Activated CD4-positive, alpha-beta T cell treated with anti-CD3 and anti-CD28 coated beads, Interleukin-2, amount 10 ng/mL, durations not matched to agents 7 days and 5 days (primary cell): ENCODE results near the gene ASAP2. TPM values are rescaled to one million over a fixed set of nuclear protein-coding genes. Genes with fewer than 3 reads are reported as not detected.

Experiments used
- CTCF ChIA-PET: fragments of 350-600 bp; sonication (Branson Sonifier 250); formaldehyde crosslinking; loops from one replicate; lab custom pipeline; 2021; ENCODE audit warnings: antibody characterized with exemption; lab: Charles Lee
- POLR2A ChIA-PET: fragments of 350-600 bp; sonication (Branson Sonifier 250); formaldehyde crosslinking; loops from one replicate; lab custom pipeline; 2021; ENCODE audit warnings: antibody characterized with exemption; lab: Charles Lee
- DNase-seq: peaks from one replicate; pipeline ENCODE4 v3.0.0-alpha.2; 2020
- H3K27ac Mint-ChIP-seq: one replicate; pipeline ENCODE4 v1.8.0; 2021; ENCODE audit warnings: mild to moderate bottlenecking, moderate library complexity, mixed read lengths
- H3K27me3 Mint-ChIP-seq: one replicate; pipeline ENCODE4 v1.8.0; 2021; ENCODE audit warnings: mixed read lengths
- H3K36me3 Mint-ChIP-seq: one replicate; pipeline ENCODE4 v1.8.0; 2021; ENCODE audit warnings: low read depth, mixed read lengths
- H3K4me1 Mint-ChIP-seq: one replicate; pipeline ENCODE4 v1.8.0; 2021; ENCODE audit warnings: mixed read lengths
- H3K4me3 Mint-ChIP-seq: one replicate; pipeline ENCODE4 v1.8.0; 2021; ENCODE audit warnings: mild to moderate bottlenecking, moderate library complexity, mixed read lengths
- H3K9me3 Mint-ChIP-seq: one replicate; pipeline ENCODE4 v1.8.0; 2021; ENCODE audit warnings: mixed read lengths
- total RNA-seq, 2 experiments: library from RNA; stranded (reverse); gene quantifications; one replicate each; pipeline ENCODE4 v1.2.3, GENCODE V29; 2021

Gene ASAP2
- total RNA-seq, 2 experiments from 2014 or later: 0.17 to 0.25 TPM

- peaks cover 6% of the 10 kb centered on the region for H3K27me3 Mint-ChIP-seq
- H3K36me3 Mint-ChIP-seq: no peaks in the 10 kb centered on the region
- ChIA-PET POLR2A (no interaction called here), CTCF (no interaction called here)
- no peaks in the 10 kb centered on the region for H3K9me3 Mint-ChIP-seq
- no peak for DNase-seq
- no peak overlapping the region for H3K4me3 Mint-ChIP-seq
- no peak overlapping the region for H3K27ac Mint-ChIP-seq
- H3K4me1 Mint-ChIP-seq: no peaks in the 10 kb centered on the region
These were observed 36.7 kb downstream of the ASAP2 start for GRCh38 chr2:9243357-9243756.

DNA sequence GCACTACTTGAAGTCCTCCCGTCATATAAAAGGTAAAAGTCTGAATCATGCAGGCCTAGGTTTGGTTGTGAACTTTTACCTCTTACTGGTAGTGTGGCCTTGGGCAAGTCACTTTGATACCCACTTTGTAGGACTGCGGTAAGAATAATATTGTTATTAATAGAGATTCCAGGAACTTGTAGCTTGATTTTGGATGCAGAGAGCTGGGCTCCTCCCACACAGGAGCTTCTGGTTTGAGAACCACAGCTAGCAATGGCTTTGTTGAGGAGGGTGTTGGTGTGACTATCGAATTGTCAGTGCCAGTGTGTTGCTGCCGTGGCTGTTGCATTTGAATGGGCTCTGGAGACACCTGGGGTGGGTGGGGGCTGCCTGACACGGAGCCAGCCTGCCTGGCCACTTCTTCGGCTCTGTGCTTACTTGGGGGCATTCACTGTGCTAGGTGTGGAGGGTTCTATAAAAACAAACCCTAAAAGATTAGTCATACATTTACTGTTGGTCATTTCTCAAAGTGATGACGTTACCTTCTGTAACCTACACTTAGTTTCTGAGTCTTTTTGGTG lies 38.5 kb downstream of the ASAP2 start:
- Mint-ChIP-seq H3K9me3 (no peaks in the 10 kb centered on the region), H3K27ac (no peak overlapping the region), H3K27me3 (peaks cover 2% of the 10 kb centered on the region), H3K36me3 (no peaks in the 10 kb centered on the region), H3K4me3 (no peak overlapping the region), H3K4me1 (no peaks in the 10 kb centered on the region)
- CTCF ChIA-PET: interaction anchor here (0.6 kb wide), 2 partner anchors 11 to 119 kb away, joined by 3 read pairs; no protein-coding TSS in a partner anchor
- DNase-seq: no peak
- POLR2A ChIA-PET: no interaction called here

DNA sequence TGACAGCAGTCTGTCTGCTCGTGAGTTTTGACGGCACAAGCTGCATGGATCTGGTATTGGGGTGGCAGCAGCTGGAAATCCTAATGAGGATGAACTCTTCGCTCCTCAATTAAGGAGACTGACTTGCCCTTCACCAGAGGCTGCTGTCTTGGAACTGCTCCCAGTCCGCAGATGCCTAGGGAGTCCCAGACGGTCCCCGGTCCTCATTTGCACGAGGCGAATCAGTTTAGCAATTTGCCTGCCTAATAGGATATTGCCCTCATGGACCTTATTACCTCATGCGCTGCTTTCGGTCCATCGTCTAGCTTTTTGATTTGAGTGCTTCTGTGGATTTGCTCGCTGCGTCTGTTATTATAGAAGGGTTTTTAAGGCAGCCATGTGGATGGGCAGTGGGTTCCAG lies 40.6 kb downstream of the ASAP2 start:
- Mint-ChIP-seq H3K9me3 (no peaks in the 10 kb centered on the region), H3K4me1 (no peaks in the 10 kb centered on the region), H3K27me3 (peaks cover 2% of the 10 kb centered on the region), H3K36me3 (no peaks in the 10 kb centered on the region), H3K27ac (no peak overlapping the region), H3K4me3 (no peak overlapping the region)
- POLR2A ChIA-PET: no interaction called here
- CTCF ChIA-PET: no interaction called here
- DNase-seq: no peak

DNA sequence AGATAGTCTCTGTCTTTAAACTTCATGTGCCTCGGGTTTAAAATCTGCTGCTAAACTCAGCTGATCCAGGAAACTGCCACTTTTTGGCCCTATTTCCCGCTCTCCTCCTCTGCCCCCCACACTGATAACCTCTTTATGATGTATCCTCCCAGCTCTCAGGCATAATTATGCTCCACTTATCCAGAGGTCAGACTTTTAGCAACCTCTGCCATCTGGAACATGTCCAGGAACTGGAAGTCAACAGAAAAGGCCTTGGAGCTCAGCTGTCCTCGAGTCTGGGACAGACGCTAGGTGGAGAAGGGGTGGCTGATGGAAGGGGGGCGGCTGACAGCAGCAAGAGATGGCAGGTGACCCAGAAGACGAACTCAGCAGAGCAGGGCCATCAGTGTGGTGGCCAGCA lies 41.2 kb downstream of the ASAP2 start:
- Mint-ChIP-seq H3K27ac (no peak overlapping the region), H3K27me3 (peaks cover 2% of the 10 kb centered on the region), H3K9me3 (no peaks in the 10 kb centered on the region), H3K4me3 (no peak overlapping the region), H3K36me3 (no peaks in the 10 kb centered on the region), H3K4me1 (no peaks in the 10 kb centered on the region)
- ChIA-PET CTCF (interaction anchor here (0.8 kb wide), 1 partner anchor 13 kb away, joined by 3 read pairs; no protein-coding TSS in a partner anchor), POLR2A (no interaction called here)
- no peak for DNase-seq

DNA sequence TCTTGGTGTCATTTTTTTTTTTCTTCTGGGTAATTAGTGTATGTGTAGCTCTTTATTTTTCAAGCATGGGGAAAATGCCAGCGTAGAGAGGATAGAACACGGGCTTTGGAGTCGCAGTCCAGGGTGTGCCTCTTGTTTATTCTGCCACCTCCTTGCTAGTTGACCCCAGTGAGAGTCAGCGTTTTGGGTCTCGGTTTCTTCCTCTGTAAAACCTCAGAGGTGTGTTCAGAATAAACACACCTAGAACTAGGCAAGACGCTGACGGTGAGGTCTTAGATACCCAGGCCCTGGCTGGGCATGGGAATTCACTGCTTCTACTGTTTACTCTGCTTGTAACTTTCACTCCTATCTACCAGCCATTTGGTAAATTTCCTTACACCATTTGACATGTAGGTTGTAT lies 41.8 kb downstream of the ASAP2 start:
- CTCF ChIA-PET: interaction anchor here (0.8 kb wide), 1 partner anchor 13 kb away, joined by 3 read pairs; no protein-coding TSS in a partner anchor
- no peaks in the 10 kb centered on the region for H3K9me3 Mint-ChIP-seq

GRCh38 chr2:9249020-9249800 lies 42.6 kb downstream of the ASAP2 start:
- ChIA-PET POLR2A (no interaction called here), CTCF (interaction anchor here (0.6 kb wide), 2 partner anchors 267 to 344 kb away, joined by 3 read pairs; no protein-coding TSS in a partner anchor)
- no peaks in the 10 kb centered on the region for H3K9me3 Mint-ChIP-seq
- H3K4me3 Mint-ChIP-seq: no peak overlapping the region
- no peak overlapping the region for H3K27ac Mint-ChIP-seq
- no peaks in the 10 kb centered on the region for H3K36me3 Mint-ChIP-seq
- no peak for DNase-seq
- H3K4me1 Mint-ChIP-seq: no peaks in the 10 kb centered on the region
- H3K27me3 Mint-ChIP-seq: peaks cover 2% of the 10 kb centered on the region

More for the DNA sequence above, 41.8 kb downstream of the ASAP2 start:
- H3K27ac Mint-ChIP-seq: no peak overlapping the region
- H3K4me3 Mint-ChIP-seq: no peak overlapping the region
- peaks cover 2% of the 10 kb centered on the region for H3K27me3 Mint-ChIP-seq
- no peak for DNase-seq
- no peaks in the 10 kb centered on the region for H3K36me3 Mint-ChIP-seq
- H3K4me1 Mint-ChIP-seq: no peaks in the 10 kb centered on the region
- POLR2A ChIA-PET: no interaction called here

DNA sequence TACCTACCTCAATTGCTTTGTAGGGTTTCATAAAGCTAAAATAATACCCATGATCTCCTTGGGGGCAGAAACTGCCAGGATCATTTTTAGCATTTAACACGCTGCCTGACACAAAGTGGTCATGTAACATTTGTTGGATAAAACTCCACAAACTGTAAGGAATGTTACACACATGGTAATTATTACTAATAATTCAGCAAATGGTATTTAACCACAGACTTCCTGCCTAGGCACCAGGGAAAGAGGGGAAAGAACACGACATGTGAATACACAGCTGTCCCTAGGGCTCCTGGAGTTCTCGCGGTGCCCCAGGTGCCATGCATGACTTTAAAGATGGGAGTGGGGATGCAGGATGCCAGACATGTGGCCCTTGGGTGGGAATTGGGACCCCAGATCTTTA lies 43.5 kb downstream of the ASAP2 start:
- Mint-ChIP-seq H3K27me3 (peaks cover 2% of the 10 kb centered on the region), H3K4me1 (no peaks in the 10 kb centered on the region), H3K9me3 (no peaks in the 10 kb centered on the region), H3K36me3 (no peaks in the 10 kb centered on the region), H3K27ac (no peak overlapping the region), H3K4me3 (no peak overlapping the region)
- ChIA-PET POLR2A (no interaction called here), CTCF (interaction anchor here (0.5 to 0.6 kb wide), 2 partner anchors 16 to 343 kb away, joined by 3 read pairs; no protein-coding TSS in a partner anchor)
- no peak for DNase-seq

GRCh38 chr2:9250498-9251153 lies 44.0 kb downstream of the ASAP2 start:
- H3K27me3 Mint-ChIP-seq: peaks cover 4% of the 10 kb centered on the region
- POLR2A ChIA-PET: no interaction called here
- no peaks in the 10 kb centered on the region for H3K4me1 Mint-ChIP-seq
- DNase-seq: no peak
- H3K36me3 Mint-ChIP-seq: no peaks in the 10 kb centered on the region
- no peak overlapping the region for H3K27ac Mint-ChIP-seq
- CTCF ChIA-PET: interaction anchor here (0.5 kb wide), 1 partner anchor 17 kb away, joined by 3 read pairs; no protein-coding TSS in a partner anchor
- H3K9me3 Mint-ChIP-seq: no peaks in the 10 kb centered on the region
- no peak overlapping the region for H3K4me3 Mint-ChIP-seq

DNA sequence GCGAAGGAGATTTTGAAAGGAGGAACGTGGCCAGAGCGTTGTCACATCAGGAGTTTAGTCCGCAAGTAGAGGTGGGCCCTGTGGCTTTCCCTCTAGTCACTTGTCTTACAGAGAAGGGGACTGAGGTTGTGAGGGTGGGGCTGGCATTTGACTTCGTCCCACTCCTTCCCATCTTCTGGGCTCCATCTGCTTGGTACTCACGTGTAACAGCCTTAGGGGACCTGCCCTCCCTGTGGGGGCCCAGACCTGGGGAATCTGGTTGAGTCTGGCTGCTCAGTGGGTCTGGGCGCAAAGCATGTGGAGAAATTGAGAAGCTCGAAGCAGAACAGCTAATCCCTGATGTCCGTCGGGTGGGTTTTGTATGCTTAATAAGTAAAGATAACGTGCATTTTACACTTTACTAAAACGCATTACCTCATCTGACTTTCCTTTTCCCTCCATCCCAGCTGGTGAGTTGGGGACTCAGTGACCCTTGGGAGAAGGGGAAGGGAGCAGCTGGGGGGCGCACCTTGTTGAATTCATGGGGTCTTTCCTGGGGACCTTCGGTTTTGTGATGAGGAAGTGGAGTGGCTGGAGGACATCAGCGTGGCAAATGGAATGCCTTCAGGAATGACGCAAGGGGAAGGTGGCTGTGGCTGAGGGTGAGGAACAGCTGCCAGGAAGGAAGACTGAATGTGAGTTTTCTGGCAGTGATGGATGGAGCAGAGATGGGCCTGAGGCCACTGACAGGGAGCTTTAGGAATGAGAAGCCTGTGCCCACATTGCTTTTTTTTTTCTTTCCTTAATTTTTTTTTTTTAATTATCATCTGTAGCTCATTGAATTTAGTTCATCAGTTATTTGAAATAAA lies 44.8 kb downstream of the ASAP2 start:
- Mint-ChIP-seq H3K4me1 (no peaks in the 10 kb centered on the region), H3K36me3 (no peaks in the 10 kb centered on the region), H3K4me3 (no peak overlapping the region), H3K9me3 (no peaks in the 10 kb centered on the region), H3K27me3 (peaks cover 7% of the 10 kb centered on the region), H3K27ac (no peak overlapping the region)
- CTCF ChIA-PET: interaction anchor here (0.6 to 1.1 kb wide), 2 partner anchors 136 to 338 kb away, joined by 3 read pairs; no protein-coding TSS in a partner anchor
- no peak for DNase-seq
- POLR2A ChIA-PET: no interaction called here

- Mint-ChIP-seq H3K4me3 (no peak overlapping the region), H3K4me1 (no peaks in the 10 kb centered on the region), H3K27ac (no peak overlapping the region), H3K27me3 (peaks cover 7% of the 10 kb centered on the region), H3K9me3 (no peaks in the 10 kb centered on the region), H3K36me3 (no peaks in the 10 kb centered on the region)
- ChIA-PET POLR2A (no interaction called here), CTCF (interaction anchor here (0.6 to 1.1 kb wide), 2 partner anchors 135 to 338 kb away, joined by 3 read pairs; no protein-coding TSS in a partner anchor)
- no peak for DNase-seq
These were observed 45.4 kb downstream of the ASAP2 start for GRCh38 chr2:9252002-9252357.

DNA sequence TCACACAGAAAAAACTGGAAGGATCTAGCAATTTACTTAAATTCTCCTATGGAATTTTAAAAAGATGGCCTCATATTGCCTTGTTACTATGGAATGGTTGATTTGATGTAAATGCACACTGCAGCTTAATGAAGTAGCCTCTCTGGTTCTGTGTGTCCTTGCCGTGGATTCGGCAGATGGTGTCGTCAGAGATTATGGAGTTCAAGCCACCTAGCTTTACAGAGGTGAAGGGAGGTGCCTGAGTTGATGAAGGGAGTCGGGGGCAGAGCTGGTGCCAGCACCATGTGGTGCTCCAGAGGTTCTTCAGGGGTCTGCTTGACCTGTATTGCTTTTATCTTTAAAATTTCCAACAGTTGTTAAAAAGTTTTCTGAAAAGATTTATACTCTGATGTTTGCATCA lies 48.8 kb downstream of the ASAP2 start:
- no peak overlapping the region for H3K27ac Mint-ChIP-seq
- peaks cover 5% of the 10 kb centered on the region for H3K27me3 Mint-ChIP-seq
- ChIA-PET POLR2A (no interaction called here), CTCF (no interaction called here)
- DNase-seq: no peak
- no peak overlapping the region for H3K4me3 Mint-ChIP-seq
- no peaks in the 10 kb centered on the region for H3K36me3 Mint-ChIP-seq
- no peaks in the 10 kb centered on the region for H3K4me1 Mint-ChIP-seq
- H3K9me3 Mint-ChIP-seq: no peaks in the 10 kb centered on the region

DNA sequence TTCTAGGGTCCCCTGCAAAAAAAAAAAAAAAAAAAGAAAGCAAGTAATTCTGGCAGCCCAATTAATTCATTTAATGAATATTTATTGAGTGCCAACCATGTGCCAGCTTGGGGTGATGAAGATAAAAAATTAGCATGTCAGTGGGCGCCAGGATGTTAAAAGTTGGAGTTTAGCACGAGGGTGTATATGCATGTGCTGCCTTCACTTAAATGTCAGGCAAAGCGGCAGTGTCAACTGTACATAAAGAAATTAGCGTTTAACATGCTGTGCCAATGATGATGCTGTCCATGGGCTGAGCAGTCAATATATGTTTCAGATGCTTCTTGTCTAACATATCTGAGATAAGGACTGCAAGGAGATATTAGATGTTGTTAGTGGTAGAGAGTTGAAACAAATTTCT lies 49.5 kb downstream of the ASAP2 start:
- H3K9me3 Mint-ChIP-seq: no peaks in the 10 kb centered on the region
- H3K27ac Mint-ChIP-seq: no peak overlapping the region
- ChIA-PET POLR2A (no interaction called here), CTCF (no interaction called here)
- DNase-seq: no peak
- no peak overlapping the region for H3K4me3 Mint-ChIP-seq
- peaks cover 5% of the 10 kb centered on the region for H3K27me3 Mint-ChIP-seq
- no peaks in the 10 kb centered on the region for H3K4me1 Mint-ChIP-seq
- H3K36me3 Mint-ChIP-seq: no peaks in the 10 kb centered on the region
